Transverse colon (tissue), 4 donors: ENCODE measurements around the gene STRBP.

Experiments used
- EP300 ChIP-seq: sonication (generic); formaldehyde crosslinking; IDR thresholded peaks from one replicate; pipeline ENCODE4 v1.6.1; 2017; ENCODE audit warnings: antibody characterized with exemption, low read depth
- POLR2A ChIP-seq: fragments of 450-650 bp; IDR thresholded peaks from one replicate; pipeline ENCODE4 v1.6.1; 2016; ENCODE audit warnings: antibody characterized with exemption, mild to moderate bottlenecking, moderate library complexity
- POLR2AphosphoS5 ChIP-seq, 3 donors: sonication (generic); formaldehyde crosslinking; IDR thresholded peaks; one replicate each; pipeline ENCODE4 v1.6.1; 2016; ENCODE audit warnings: antibody characterized with exemption in 3 of 3
- TF ChIP-seq, protein P1 (sequence below), 5 experiments: fragments of 200-600 bp in 3 of 5; fragments of 450-650 bp in 2 of 5; sonication (generic) in 3 of 5; IDR thresholded peaks; 1 replicate in 2 of 5; 2 replicates in 3 of 5; pipeline ENCODE4 v1.5.1; 2016 to 2017; ENCODE audit warnings: antibody characterized with exemption in 5 of 5, inconsistent platforms in 3 of 5, mild to moderate bottlenecking in 2 of 5, moderate library complexity in 1 of 5

DNA sequence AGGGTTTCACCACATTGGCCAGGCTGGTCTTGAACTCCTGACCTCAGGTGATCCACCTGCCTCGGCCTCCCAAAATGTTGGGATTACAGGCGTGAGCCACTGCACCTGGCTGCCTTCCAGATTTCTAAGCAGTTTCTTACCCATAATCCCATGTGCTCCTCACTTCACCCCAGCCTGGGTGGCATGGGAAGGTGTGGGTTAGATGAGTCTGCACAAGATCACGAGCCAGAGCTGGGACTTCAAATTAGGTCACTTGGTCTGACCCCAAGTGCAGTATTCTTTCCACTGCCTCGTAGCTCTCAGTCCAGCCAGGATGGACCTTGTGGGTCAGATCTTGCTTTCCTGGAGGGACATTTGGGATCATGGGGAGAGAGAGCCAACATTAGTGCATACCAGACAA, 37.5 kb upstream of the STRBP start:
- TF ChIP-seq POLR2A (no peak), POLR2AphosphoS5 (IDR thresholded peaks at IDR 0.05) (no peak), EP300 (no peak)
- TF ChIP-seq, protein P1, sequence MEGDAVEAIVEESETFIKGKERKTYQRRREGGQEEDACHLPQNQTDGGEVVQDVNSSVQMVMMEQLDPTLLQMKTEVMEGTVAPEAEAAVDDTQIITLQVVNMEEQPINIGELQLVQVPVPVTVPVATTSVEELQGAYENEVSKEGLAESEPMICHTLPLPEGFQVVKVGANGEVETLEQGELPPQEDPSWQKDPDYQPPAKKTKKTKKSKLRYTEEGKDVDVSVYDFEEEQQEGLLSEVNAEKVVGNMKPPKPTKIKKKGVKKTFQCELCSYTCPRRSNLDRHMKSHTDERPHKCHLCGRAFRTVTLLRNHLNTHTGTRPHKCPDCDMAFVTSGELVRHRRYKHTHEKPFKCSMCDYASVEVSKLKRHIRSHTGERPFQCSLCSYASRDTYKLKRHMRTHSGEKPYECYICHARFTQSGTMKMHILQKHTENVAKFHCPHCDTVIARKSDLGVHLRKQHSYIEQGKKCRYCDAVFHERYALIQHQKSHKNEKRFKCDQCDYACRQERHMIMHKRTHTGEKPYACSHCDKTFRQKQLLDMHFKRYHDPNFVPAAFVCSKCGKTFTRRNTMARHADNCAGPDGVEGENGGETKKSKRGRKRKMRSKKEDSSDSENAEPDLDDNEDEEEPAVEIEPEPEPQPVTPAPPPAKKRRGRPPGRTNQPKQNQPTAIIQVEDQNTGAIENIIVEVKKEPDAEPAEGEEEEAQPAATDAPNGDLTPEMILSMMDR (IDR thresholded peaks at IDR 0.05): no peak
